GM18502 (cell line): Measurements from ENCODE around the gene ABHD8.
A peak's percentile ranks its signal among the peaks of the same experiment; 100 is the strongest.
"Not testable (repeated sequence)": the region's sequence is repeated elsewhere in the genome, so short reads cannot be mapped to it uniquely, and the experiment has no call there.

Experiments
- ATAC-seq: cut with Tn5 transposase; IDR thresholded peaks from one replicate; pipeline ENCODE4 v1.9.1; 2021; ENCODE audit warnings: mild to moderate bottlenecking; ENCODE audit not compliant: unreplicated experiment, poor library complexity

Gene ABHD8

GRCh38 chr19:17300992-17301619 lies 2.1 kb downstream of the ABHD8 start:
- no peak for ATAC-seq

GRCh38 chr19:17296976-17297375 lies 6.2 kb downstream of the ABHD8 start:
- ATAC-seq: no peak

- no peak for ATAC-seq
Measured at GRCh38 chr19:17296273-17296672, 7.0 kb downstream of the ABHD8 start.

- ATAC-seq: not testable (repeated sequence)
Measured at GRCh38 chr19:17295551-17295950, 7.7 kb downstream of the ABHD8 start.

- no peak for ATAC-seq
Measured at GRCh38 chr19:17294051-17294891, 9.0 kb downstream of the ABHD8 start.

GRCh38 chr19:17293605-17294004 lies 9.6 kb downstream of the ABHD8 start:
- ATAC-seq: no peak

GRCh38 chr19:17292301-17293074 lies 10.7 kb downstream of the ABHD8 start:
- ATAC-seq: peak; percentile 74

GRCh38 chr19:17289489-17289888 lies 13.7 kb downstream of the ABHD8 start:
- ATAC-seq: no peak

- no peak for ATAC-seq
Measured at GRCh38 chr19:17286752-17287151, 16.5 kb downstream of the ABHD8 start.

GRCh38 chr19:17286263-17286662 lies 17.0 kb downstream of the ABHD8 start:
- no peak for ATAC-seq

- no peak for ATAC-seq
Measured at GRCh38 chr19:17285415-17286135, 17.6 kb downstream of the ABHD8 start.

GRCh38 chr19:17283504-17283996 lies 19.7 kb downstream of the ABHD8 start:
- no peak for ATAC-seq

GRCh38 chr19:17282488-17283125 lies 20.6 kb downstream of the ABHD8 start:
- peak; percentile 67 for ATAC-seq

- peak; percentile 45 for ATAC-seq
Measured at GRCh38 chr19:17281391-17282304, 21.6 kb downstream of the ABHD8 start, which contains the start of gene ANKLE1. Gene ANKLE1, plus strand, starts transcription at chr19:17281901. Its CDS starts 20 bp downstream, at chr19:17281921.

- ATAC-seq: no peak
Measured at GRCh38 chr19:17279436-17279835, 23.8 kb downstream of the ABHD8 start.

- ATAC-seq: no peak
Measured at GRCh38 chr19:17275441-17276175, 27.6 kb downstream of the ABHD8 start.

- not testable (repeated sequence) for ATAC-seq
Measured at GRCh38 chr19:17274892-17275291, 28.3 kb downstream of the ABHD8 start.

- no peak for ATAC-seq
Measured at GRCh38 chr19:17268754-17269153, 34.5 kb downstream of the ABHD8 start.
